SK-MEL-5 (cell line): ENCODE results near the gene PCP4L1. TPM values are rescaled to one million over a fixed set of nuclear protein-coding genes. Genes with fewer than 3 reads are reported as not detected.
"Not testable (repeated sequence)": the region's sequence is repeated elsewhere in the genome, so short reads cannot be mapped to it uniquely, and the experiment has no call there.

Experiments
- DNase-seq: peaks from one replicate; pipeline ENCODE4 v3.0.0-alpha.2; 2016; ENCODE audit warnings: low read depth, low spot score
- in situ Hi-C: cut with HindIII; loops from 2 replicates; pipeline ENCODE4 v1.10.0; 2016; ENCODE audit warnings: low sequenced_read_pairs, high pct_unique_total_duplicates, low pct_unique_long_range_greater_than_20kb
- total RNA-seq: library from RNA; depleted of rRNA; stranded (reverse); fragments of >200 nt; shearing (Covaris generic); gene quantifications from 2 replicates; pipeline ENCODE4 v1.2.3, GENCODE V29; 2014

PCP4L1 gene
- total RNA-seq, 1 experiment from 2014 or later: not detected

DNA sequence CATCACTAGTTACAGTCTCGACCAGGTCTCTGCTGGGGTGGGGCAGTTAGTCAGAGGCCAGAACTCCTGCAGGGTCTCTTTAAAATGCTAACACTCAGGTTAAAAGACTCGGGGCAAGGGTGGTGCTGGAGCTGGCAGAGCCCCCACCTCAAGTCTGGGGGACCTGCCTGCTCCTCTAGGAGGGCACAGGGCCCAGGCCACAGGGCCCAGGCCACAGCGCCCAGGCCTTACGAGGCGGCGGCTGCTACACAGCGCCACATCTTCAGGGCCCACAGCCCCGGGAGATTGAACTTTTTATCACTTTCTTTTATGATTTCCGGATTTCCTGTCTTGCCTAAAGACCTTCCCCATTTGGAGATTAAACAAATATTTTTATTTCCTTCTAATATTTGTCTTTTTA lies 40.8 kb downstream of the PCP4L1 start:
- in situ Hi-C loops: no loop called here
- no peak for DNase-seq

- no peak for DNase-seq
- in situ Hi-C loops: no loop called here
Observed at GRCh38 chr1:161300478-161300877, 41.9 kb downstream of the PCP4L1 start.

DNA sequence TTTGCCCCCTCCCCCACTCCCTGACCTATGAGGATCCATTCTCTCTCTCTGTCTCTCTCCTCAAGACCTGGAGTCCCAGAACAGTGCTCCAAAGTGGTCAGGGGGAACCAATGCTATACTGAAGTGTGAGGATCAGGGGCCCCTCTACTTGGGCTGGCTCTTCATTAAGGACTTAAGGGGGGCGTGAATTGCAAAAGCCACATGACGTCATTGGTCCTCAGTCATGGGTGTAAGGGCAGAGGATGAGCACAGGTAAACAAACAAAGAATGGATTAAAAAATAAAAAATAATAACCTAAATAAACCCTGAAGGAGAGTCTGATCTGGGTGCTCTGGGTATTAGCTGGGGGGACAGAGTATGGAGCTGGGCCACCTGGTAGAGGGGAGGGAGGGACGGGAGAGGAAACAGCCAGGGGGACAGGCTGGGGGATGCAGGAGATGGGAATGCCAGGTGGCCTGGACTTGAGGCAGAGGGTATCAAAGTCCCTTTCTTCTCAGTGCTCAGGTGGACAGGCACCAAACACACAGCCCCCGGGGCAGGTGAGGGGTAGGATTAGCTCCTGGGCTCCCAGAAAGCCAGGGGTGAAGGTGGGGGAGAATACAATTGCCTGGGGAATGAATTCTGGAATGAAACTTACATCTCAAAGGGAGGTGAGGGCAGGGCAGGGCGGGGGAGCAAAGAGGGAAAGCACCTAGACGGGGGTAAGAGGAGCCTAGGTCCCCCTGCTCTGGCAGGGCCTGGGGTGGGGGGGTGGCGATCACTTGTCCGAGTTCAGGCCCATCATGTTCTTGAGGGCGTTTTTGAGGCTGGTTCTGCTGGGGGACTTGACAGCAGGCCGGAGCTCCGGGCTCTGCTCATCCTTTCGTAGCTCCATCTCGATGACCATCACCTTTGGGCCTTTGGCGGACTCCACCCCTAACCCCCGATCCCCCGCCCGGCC lies 46.7 kb downstream of the PCP4L1 start:
- DNase-seq: no peak
- in situ Hi-C loops: no loop called here

DNA sequence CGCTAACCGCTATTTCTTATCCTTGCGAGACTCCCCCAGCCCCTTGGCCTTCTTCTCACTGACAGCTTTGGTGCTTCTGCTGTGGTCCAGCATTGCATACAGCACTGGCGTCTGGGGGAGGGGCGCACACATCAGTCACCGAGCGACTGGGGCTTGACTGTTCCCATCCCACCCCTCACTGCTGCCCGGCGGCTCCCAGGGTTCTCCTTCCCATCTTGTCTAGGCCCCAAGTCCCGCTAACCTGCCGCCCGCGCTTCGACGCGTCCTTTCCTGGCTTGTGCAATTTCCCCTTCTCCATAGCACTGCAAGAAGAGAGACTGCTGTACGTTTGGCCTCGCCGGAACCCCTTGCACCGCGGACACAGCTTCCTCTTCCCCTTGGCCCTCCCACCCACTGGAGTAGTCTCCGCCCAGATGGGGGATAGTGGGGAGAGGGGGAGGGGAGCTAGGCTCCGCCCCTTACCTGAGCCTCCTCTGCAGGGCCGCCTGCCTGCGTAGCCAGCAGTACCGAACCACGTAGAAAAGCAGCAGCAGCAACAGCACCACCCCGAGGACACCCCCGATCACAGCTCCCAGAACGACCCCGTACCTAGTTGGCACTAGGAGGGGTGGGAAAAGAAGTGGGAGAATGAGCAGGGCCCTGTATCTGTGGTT lies 47.4 kb downstream of the PCP4L1 start:
- in situ Hi-C loops: no loop called here
- DNase-seq: no peak

DNA sequence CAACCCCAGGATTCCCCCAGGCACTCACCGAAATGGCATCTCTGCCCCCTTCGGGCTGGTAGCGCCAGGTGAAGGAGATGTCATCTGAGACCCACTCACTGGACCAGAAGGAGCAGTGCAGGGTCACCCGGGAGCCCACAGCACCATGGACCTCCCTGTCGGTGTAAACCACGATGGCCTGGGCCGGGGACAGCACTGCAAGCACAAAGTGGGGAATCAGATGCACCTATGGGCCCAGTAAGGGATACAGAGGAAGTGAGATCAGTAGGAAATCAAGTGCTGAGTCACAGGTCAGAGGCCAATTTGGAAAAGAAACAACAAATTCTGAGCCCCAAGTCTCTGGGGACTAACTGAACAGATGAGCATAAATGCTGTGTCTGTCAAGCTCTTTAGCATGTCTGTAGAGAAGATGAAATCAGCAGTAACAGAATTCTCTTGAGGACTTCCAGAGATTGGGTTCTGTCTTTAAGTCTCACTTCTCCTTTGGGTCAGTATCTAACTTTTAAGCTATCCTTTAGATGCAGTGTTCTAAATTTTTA lies 48.8 kb downstream of the PCP4L1 start:
- DNase-seq: peak; percentile 55
- in situ Hi-C loops: no loop called here

GRCh38 chr1:161307892-161308638 lies 49.5 kb downstream of the PCP4L1 start:
- in situ Hi-C loops: no loop called here
- peak; percentile 69 for DNase-seq

- in situ Hi-C loops: no loop called here
- no peak for DNase-seq
Observed at GRCh38 chr1:161309868-161310267, 51.3 kb downstream of the PCP4L1 start, which contains the start of gene MPZ. Gene MPZ, minus strand, starts transcription at chr1:161309968. Its CDS starts 63 bp downstream, at chr1:161309905.

DNA sequence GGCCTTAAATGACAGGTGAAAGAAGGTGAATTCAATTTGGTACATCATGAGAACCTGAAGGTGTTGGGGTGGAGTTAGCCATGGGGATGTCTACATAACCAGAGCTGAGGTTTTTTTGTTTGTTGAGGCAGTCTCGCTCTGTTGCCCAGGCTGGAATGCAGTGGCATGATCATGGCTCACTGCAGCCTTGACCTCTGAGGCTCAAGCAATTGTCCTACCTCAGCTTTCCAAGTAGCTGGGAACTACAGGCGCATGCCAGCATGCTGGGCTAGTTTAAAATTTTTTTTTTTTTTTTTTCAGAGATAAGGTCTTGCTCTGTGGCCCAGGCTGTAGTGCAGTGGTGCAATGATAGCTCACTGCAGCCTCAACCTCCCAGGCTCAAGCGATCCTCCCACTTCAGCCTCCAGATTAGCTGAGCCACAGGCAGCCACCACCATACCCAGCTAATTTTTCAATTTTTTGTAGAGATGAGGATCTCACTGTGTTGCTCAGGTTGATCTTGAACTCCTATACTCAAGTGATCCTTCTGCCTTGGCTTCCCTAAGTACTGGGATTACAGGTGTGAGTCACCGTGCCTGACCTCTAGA lies 53.1 kb downstream of the PCP4L1 start:
- DNase-seq: no peak
- in situ Hi-C loops: no loop called here

DNA sequence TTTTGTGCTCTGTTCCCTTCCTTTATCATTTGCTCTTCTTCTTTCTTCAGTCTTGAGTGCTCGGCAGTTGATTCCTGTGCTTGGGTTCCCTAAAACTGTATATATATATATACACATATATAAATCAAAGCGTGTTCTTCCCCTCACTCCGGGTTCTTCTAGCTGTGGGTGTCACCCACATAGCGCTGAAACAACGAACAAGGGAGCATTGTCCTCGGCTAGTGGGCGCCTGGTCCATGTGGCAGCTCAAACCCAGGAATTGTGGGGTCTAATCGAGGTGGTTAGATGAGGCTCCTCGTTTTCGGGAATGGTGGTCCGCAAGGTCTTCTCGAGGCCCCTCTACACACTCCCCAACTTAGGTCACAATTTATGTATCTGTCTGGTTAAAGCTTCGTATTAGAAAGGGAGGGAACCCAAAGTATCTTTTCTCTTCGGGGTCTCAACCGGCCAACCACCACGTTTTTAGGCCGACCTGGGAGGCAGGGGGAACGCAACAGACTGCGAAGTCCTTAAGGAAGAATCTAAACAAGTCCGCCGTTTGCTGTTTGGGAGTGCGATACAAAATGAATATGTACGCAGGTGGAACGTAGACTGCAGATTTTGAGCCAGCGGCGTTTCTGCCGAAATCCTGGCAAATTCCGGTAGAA lies 55.1 kb downstream of the PCP4L1 start:
- in situ Hi-C loops: no loop called here
- DNase-seq: peak; percentile 62

DNA sequence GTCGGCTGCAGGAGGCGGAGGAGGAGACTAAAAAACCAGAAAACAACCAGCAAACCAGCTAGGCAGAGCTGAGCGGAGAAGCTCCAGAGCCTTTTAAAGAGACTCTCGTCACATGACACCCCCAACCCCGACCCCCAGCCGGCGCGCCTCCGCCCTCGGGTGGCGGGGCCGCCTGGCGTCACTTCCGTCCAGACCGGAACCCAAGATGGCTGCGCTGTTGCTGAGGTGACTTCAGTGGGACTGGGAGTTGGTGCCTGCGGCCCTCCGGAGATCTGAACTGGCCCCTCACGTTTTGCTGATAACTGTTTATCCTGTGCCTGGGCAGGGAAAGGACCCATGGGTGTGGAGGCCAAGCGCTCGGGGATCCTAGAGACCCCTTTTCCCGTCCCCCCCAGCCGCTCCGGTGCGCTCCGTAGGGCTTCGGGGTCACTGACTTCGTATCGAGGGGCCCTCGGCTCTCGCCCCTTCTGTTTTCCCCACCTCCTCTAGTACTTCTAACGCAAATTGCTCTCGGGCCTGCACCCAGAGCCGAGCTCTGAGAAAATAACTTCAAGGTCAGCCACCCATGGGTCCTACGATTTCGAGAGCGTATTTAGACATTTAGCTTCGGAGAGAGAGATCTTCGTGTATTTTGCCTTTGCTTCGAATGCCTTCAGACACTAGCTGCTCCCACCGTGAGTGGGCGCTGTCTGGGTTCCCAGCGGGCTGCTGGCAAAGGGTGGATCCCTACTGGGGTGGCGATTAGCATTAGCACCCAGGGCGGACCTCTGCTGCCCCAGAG lies 55.8 kb downstream of the PCP4L1 start, which contains the start of gene SDHC:
SDHC (plus strand) TSS at position 181 of the 781 bp plus-strand sequence; CDS start at position 206, 25 bp downstream.
- peak; percentile 91 for DNase-seq
- in situ Hi-C loops: no loop called here

GRCh38 chr1:161315841-161316674 lies 57.5 kb downstream of the PCP4L1 start:
- DNase-seq, in situ Hi-C loops: not testable (repeated sequence)

- in situ Hi-C loops: no loop called here
- DNase-seq: no peak
Observed at GRCh38 chr1:161324020-161324419, 65.5 kb downstream of the PCP4L1 start.

DNA sequence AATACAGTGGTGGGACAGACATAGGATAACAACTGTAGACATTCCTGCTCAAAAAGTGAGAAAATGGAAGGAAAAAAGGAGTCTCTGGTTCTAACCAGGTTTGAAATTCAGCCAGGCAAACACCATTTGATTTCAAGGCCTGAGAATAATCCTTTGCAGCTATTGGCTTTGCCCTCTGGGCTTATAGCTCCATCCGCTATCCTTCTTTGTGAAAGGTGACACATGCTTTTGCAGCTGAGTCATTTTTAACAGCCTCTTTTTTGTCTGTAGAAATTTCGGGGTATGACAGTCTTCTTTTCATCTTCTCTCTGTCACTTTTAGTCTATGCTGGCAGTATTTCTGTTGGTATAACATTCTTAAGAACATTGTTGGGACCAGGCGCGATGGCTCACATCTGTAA lies 71.8 kb downstream of the PCP4L1 start:
- in situ Hi-C loops: no loop called here

DNA sequence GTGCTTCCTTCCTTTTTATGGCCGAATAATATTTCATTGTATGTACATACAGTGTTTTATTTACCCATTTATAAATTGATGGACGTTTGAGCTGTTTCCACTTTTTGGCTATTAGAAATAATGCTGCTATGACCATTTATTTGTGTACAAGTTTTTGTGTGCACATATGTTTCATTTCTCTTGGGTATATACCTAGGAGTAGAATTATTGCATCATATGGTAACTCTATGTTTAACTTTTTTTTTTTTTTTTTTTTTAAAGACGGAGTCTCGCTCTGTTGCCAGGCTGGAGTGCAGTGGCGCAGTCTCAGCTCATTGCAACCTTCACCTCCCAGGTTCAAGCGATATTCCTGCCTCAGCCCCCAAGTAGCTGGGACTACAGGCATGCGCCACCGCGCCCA lies 74.6 kb downstream of the PCP4L1 start:
- in situ Hi-C loops: no loop called here
- no peak for DNase-seq

More for the DNA sequence above, 71.8 kb downstream of the PCP4L1 start:
- peak; percentile 50 for DNase-seq
